ENCODE measurements around the gene ZNF687.
"Not testable (repeated sequence)": the region's sequence is repeated elsewhere in the genome, so short reads cannot be mapped to it uniquely, and the experiment has no call there.

The ZNF687 gene

GRCh38 chr1:151273924-151274466 is 8.1 kb upstream of the ZNF687 start:
- H3K9me3 ChIP-seq, result no peaks in the 10 kb centered on the region
- peaks cover 43% of the 10 kb centered on the region in 2 experiments for H3K4me1 ChIP-seq (ENCODE audit: control insufficient read depth in 1 of 2, insufficient read depth in 1 of 2, low read depth in 1 of 2, low read length in 1 of 2)
- TF ChIP-seq CTCF (IDR thresholded peaks at IDR 0.05), result no peak
- no peak overlapping the region for H3K27ac ChIP-seq
- no peak overlapping the region for H3K4me3 ChIP-seq (ENCODE audit: low read depth in 1 of 2, low read length in 1 of 2)
- H3K27me3 ChIP-seq, result no peaks in the 10 kb centered on the region
- H3K36me3 ChIP-seq, result peaks cover 16% of the 10 kb centered on the region

GRCh38 chr1:151275341-151275740 is 6.8 kb upstream of the ZNF687 start:
- peak overlapping the region in 1 of 2 experiments; percentile 36 for H3K4me3 ChIP-seq (ENCODE audit: low read depth in 1 of 2, low read length in 1 of 2)
- peaks cover 57% of the 10 kb centered on the region in 2 experiments for H3K4me1 ChIP-seq (ENCODE audit: control insufficient read depth in 1 of 2, insufficient read depth in 1 of 2, low read depth in 1 of 2, low read length in 1 of 2)

GRCh38 chr1:151277249-151277648 is 4.8 kb upstream of the ZNF687 start:
- peaks cover 7% of the 10 kb centered on the region for H3K36me3 ChIP-seq
- H3K4me1 ChIP-seq (ENCODE audit: control insufficient read depth in 1 of 2, insufficient read depth in 1 of 2, low read depth in 1 of 2, low read length in 1 of 2), result peaks cover 68 to 72% of the 10 kb centered on the region in 2 experiments
- H3K27ac ChIP-seq, result peak overlapping the region; percentile 82
- H3K4me3 ChIP-seq (ENCODE audit: low read depth in 1 of 2, low read length in 1 of 2), result peak overlapping the region; percentile 16 to 36
- H3K27me3 ChIP-seq, result no peaks in the 10 kb centered on the region
- no peaks in the 10 kb centered on the region for H3K9me3 ChIP-seq
- TF ChIP-seq CTCF (IDR thresholded peaks at IDR 0.05), result no peak

More at GRCh38 chr1:151275341-151275740, 6.8 kb upstream of the ZNF687 start:
- not testable (repeated sequence) for H3K27me3 ChIP-seq, H3K36me3 ChIP-seq, H3K9me3 ChIP-seq, H3K27ac ChIP-seq

GRCh38 chr1:151281225-151281968 is 702 bp upstream of the ZNF687 start:
- H3K4me1 ChIP-seq (ENCODE audit: control insufficient read depth in 1 of 2, insufficient read depth in 1 of 2, low read depth in 1 of 2, low read length in 1 of 2), result peaks cover 68 to 71% of the 10 kb centered on the region in 2 experiments
- TF ChIP-seq CTCF (IDR thresholded peaks at IDR 0.05), result peak; percentile 17
- H3K9me3 ChIP-seq, result no peaks in the 10 kb centered on the region
- H3K36me3 ChIP-seq, result peaks cover 14% of the 10 kb centered on the region
- no peaks in the 10 kb centered on the region for H3K27me3 ChIP-seq
- H3K4me3 ChIP-seq (ENCODE audit: low read depth in 1 of 2, low read length in 1 of 2), result peak overlapping the region; percentile 89 to 95
- H3K27ac ChIP-seq, result peak overlapping the region; percentile 98

- no peak for TF ChIP-seq CTCF (IDR thresholded peaks at IDR 0.05)
- H3K27me3 ChIP-seq, result no peaks in the 10 kb centered on the region
- H3K27ac ChIP-seq, result peak overlapping the region; percentile 98
- peaks cover 31% of the 10 kb centered on the region for H3K36me3 ChIP-seq
- peaks cover 51 to 54% of the 10 kb centered on the region in 2 experiments for H3K4me1 ChIP-seq (ENCODE audit: control insufficient read depth in 1 of 2, insufficient read depth in 1 of 2, low read depth in 1 of 2, low read length in 1 of 2)
- peak overlapping the region; percentile 89 to 95 for H3K4me3 ChIP-seq (ENCODE audit: low read depth in 1 of 2, low read length in 1 of 2)
- H3K9me3 ChIP-seq, result no peaks in the 10 kb centered on the region
These were observed 1.0 kb downstream of the ZNF687 start for GRCh38 chr1:151282883-151283725.
